Kidney (tissue), 14 donors: Measurements from ENCODE around the gene ADORA3. TPM values are rescaled to one million over a fixed set of nuclear protein-coding genes. Genes with fewer than 3 reads are reported as not detected.

ENCODE experiments used
- DNase-seq, 5 donors: peaks; one replicate each; pipeline ENCODE4 v3.0.0-alpha.2; 2013 to 2020
- FAIRE-seq: peaks from 2 replicates; lab custom pipeline; 2012; peaks lifted over from hg19 to GRCh38; lab: Jason Lieb, UNC
- H3K27ac ChIP-seq, 2 donors: one replicate each; pipeline ENCODE4 v1.7.0; 2013; ENCODE audit warnings: low read depth in 2 of 2, low read length in 2 of 2, inconsistent platforms in 1 of 2
- H3K27me3 ChIP-seq: one replicate; pipeline ENCODE4 v1.7.1; 2013; ENCODE audit warnings: low read length, inconsistent platforms; ENCODE audit not compliant: control insufficient read depth, insufficient read depth
- H3K36me3 ChIP-seq, 3 donors: one replicate each; pipeline versions ENCODE4 v1.7.0 to v1.7.1; 2013; ENCODE audit warnings: low read length in 3 of 3, control low read depth in 1 of 3, inconsistent platforms in 1 of 3; ENCODE audit not compliant: insufficient read depth in 3 of 3, control insufficient read depth in 2 of 3
- H3K4me1 ChIP-seq, 3 donors: one replicate each; pipeline versions ENCODE4 v1.7.0 to v1.7.1; 2013; ENCODE audit warnings: low read length in 3 of 3, inconsistent platforms in 1 of 3, low read depth in 1 of 3; ENCODE audit not compliant: control insufficient read depth in 2 of 3, insufficient read depth in 2 of 3
- H3K4me3 ChIP-seq, 3 donors: one replicate each; pipeline versions ENCODE4 v1.7.0 to v1.8.1; 2013; ENCODE audit warnings: low read length in 3 of 3, control low read depth in 1 of 3, inconsistent platforms in 1 of 3
- H3K9ac ChIP-seq, 3 donors: one replicate each; pipeline versions ENCODE4 v1.7.0 to v1.7.1; 2013; ENCODE audit warnings: low read length in 3 of 3, control low read depth in 1 of 3, inconsistent platforms in 1 of 3
- H3K9me3 ChIP-seq, 3 donors: one replicate each; pipeline versions ENCODE4 v1.7.0 to v1.7.1; 2013; ENCODE audit warnings: low read length in 3 of 3, control low read depth in 1 of 3, inconsistent platforms in 1 of 3; ENCODE audit not compliant: control insufficient read depth in 2 of 3, insufficient read depth in 1 of 3
- intact Hi-C: fragments of 100-400 bp; cut with DNase I; formaldehyde crosslinking; loops from one replicate; pipeline ENCODE4 v1.11.1; 2022
- polyA plus RNA-seq: library from polyadenylated mRNA; stranded (reverse); fragments of 350-450 nt; fragmentation: Illumina TruSeq; extraction: RNeasy Lipid Tissue Mini Kit (QIAGEN cat#74804); gene quantifications from one replicate; pipeline ENCODE4 v1.2.3, GENCODE V29; 2014; ENCODE audit warnings: low read depth, low replicate concordance; ENCODE audit not compliant: insufficient read depth
- total RNA-seq: library from RNA; stranded (reverse); fragmentation: NEBNext Ultra II Directional; extraction: Animal tissue kit (Norgen Biotek cat#: 25700); gene quantifications from one replicate; pipeline ENCODE4 v1.2.1, GENCODE V29; 2021
- TF ChIP-seq, protein P1 (sequence below): IDR thresholded peaks from 3 replicates; pipeline ENCODE4 v1.5.1; 2012; ENCODE audit warnings: mild to moderate bottlenecking, moderate library complexity, borderline replicate concordance; ENCODE audit not compliant: insufficient read depth; ENCODE audit errors: extremely low read depth
- donor health status: control.
- donor health status: control.
- donor health status: control.
- donor health status: control.
- donor health status: control.
- donor health status: DM: yes; HTN: yes; CAD: no.
- donor health status: Normal renal cell carcinoma (clear cell type).

ADORA3 gene
- total and polyA plus RNA-seq, 2 donors from 2014 or later, result 3.1 to 10.8 TPM

DNA sequence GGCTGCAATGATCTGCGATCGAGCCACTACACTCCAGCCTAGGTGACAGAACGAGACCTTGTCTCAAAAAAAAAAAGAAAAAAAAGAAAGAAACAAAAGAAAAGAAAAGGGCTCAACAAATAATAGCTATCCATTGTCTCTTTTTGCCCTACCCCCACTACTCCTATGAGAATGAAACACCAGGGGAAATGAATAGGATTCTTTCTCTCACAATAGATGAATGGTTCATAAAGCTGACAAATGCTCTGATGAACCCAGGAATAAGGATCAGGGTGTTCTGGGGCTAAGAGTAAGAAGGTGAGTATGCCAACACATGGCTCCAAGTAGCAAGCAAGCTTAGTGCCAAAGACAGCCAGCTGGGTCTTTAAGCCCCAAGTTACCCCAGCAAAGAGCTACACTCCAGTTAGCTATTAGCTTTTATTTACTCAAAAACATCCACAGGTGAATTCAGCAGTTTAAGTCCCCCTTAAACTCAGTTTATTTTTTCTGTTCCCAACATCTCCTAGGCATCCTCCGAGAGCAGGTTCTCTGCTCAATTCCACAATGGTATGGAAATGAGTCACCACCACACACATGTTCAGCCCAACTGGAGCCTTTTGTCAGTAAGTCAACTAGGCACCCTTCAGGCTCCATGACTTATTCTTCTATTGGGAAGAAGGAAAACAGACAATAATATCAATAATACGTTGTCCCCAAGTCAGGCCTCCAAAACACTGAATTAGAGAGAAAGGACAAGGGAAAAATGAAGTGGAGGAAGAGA, 4.2 kb downstream of the ADORA3 start:
- intact Hi-C loops, result no loop called here
- Histone ChIP-seq H3K4me3 (no peak overlapping the region), H3K9ac (no peak overlapping the region), H3K9me3 (no peaks in the 10 kb centered on the region), H3K36me3 (no peaks in the 10 kb centered on the region), H3K4me1 (peaks cover 0 to 2% (median 0%) of the 10 kb centered on the region in 3 donors), H3K27ac (no peak overlapping the region), H3K27me3 (no peaks in the 10 kb centered on the region)
- TF ChIP-seq, protein P1, sequence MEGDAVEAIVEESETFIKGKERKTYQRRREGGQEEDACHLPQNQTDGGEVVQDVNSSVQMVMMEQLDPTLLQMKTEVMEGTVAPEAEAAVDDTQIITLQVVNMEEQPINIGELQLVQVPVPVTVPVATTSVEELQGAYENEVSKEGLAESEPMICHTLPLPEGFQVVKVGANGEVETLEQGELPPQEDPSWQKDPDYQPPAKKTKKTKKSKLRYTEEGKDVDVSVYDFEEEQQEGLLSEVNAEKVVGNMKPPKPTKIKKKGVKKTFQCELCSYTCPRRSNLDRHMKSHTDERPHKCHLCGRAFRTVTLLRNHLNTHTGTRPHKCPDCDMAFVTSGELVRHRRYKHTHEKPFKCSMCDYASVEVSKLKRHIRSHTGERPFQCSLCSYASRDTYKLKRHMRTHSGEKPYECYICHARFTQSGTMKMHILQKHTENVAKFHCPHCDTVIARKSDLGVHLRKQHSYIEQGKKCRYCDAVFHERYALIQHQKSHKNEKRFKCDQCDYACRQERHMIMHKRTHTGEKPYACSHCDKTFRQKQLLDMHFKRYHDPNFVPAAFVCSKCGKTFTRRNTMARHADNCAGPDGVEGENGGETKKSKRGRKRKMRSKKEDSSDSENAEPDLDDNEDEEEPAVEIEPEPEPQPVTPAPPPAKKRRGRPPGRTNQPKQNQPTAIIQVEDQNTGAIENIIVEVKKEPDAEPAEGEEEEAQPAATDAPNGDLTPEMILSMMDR, result no peak
- DNase-seq, result no peak
- FAIRE-seq, result no peak

DNA sequence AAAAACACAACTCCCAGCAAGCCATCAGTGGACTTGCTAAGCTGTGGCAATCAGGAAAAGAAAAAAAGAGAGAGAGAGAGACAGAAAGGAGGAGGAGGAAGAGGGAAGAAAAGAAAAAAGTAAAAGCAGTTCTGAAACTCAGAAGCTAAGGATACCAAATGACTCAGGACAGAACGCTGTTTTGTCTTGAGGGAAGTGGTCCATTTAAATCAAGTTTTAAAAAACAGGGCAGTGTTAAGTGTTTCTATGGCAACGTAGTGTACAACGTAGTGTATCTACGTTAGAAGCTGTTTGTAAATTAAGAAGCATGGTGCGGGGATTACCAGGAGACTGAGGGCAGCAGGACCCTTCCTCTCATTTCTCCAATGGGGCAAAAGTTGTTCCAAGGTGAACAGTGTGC, 5.8 kb downstream of the ADORA3 start:
- H3K4me3 ChIP-seq, result no peak overlapping the region
- no peak overlapping the region for H3K27ac ChIP-seq
- TF ChIP-seq, protein P1, result no peak
- DNase-seq (no peak), FAIRE-seq (no peak)
- H3K4me1 ChIP-seq, result no peaks in the 10 kb centered on the region
- no peaks in the 10 kb centered on the region for H3K36me3 ChIP-seq
- intact Hi-C loops, result no loop called here
- H3K9me3 ChIP-seq, result no peaks in the 10 kb centered on the region
- no peak overlapping the region for H3K9ac ChIP-seq
- no peaks in the 10 kb centered on the region for H3K27me3 ChIP-seq

DNA sequence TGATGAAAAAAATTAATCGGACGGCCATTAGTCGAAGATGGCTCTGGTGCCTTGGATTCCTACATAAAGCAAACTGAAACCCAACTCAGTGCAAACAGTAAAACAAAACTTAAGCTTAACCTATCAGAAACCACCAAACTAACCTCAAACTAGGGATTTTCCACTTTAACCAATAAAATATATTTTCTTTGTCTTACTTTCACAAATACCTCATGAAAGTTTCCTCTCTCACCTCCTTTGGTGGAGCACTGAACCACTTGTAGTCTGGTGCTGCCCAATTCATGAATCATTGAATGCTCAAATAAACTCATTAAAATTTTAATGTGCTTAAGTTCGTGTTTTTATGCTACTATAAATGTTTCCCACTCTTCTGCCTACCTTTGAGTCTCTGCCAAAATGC, 7.0 kb downstream of the ADORA3 start:
- Histone ChIP-seq H3K4me3 (no peak overlapping the region), H3K27ac (no peak overlapping the region), H3K27me3 (no peaks in the 10 kb centered on the region), H3K4me1 (no peaks in the 10 kb centered on the region), H3K36me3 (no peaks in the 10 kb centered on the region), H3K9me3 (no peaks in the 10 kb centered on the region), H3K9ac (no peak overlapping the region)
- FAIRE-seq (no peak), DNase-seq (no peak)
- TF ChIP-seq, protein P1, result no peak
- intact Hi-C loops, result no loop called here
